ENCODE measurements around the gene SAP25. TPM values are rescaled to one million over a fixed set of nuclear protein-coding genes. Genes with fewer than 3 reads are reported as not detected.

SAP25 gene
- total RNA-seq, 1 experiment from 2014 or later: 4.4 TPM

DNA sequence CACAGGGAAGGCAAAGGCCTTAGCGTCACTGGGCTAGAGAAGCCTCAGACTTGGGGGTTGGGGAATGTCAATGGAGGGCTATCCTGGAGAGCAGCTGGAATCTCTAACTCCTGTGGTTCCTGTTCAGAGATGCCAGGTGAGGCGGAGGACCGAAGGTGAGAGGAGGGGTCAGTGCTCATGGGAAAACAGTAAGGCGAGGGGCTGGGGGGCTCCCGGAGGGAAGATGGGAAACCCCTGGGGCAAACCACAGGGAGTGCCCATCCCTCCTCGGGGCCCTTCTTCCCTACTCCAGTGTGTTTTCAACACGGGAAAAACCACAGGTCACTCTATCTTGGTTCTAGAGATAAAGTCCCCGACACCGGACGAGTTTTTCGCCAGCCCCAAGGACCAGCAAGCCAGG is 8.9 kb upstream of the SAP25 start (continued):
- TF ChIP-seq, protein P1, sequence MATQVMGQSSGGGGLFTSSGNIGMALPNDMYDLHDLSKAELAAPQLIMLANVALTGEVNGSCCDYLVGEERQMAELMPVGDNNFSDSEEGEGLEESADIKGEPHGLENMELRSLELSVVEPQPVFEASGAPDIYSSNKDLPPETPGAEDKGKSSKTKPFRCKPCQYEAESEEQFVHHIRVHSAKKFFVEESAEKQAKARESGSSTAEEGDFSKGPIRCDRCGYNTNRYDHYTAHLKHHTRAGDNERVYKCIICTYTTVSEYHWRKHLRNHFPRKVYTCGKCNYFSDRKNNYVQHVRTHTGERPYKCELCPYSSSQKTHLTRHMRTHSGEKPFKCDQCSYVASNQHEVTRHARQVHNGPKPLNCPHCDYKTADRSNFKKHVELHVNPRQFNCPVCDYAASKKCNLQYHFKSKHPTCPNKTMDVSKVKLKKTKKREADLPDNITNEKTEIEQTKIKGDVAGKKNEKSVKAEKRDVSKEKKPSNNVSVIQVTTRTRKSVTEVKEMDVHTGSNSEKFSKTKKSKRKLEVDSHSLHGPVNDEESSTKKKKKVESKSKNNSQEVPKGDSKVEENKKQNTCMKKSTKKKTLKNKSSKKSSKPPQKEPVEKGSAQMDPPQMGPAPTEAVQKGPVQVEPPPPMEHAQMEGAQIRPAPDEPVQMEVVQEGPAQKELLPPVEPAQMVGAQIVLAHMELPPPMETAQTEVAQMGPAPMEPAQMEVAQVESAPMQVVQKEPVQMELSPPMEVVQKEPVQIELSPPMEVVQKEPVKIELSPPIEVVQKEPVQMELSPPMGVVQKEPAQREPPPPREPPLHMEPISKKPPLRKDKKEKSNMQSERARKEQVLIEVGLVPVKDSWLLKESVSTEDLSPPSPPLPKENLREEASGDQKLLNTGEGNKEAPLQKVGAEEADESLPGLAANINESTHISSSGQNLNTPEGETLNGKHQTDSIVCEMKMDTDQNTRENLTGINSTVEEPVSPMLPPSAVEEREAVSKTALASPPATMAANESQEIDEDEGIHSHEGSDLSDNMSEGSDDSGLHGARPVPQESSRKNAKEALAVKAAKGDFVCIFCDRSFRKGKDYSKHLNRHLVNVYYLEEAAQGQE (IDR thresholded peaks at IDR 0.05; ENCODE audit: low read depth): no peak
- TF ChIP-seq SRF (IDR thresholded peaks at IDR 0.05; ENCODE audit: low read depth): no peak

GRCh38 chr7:100582041-100582579 is 8.4 kb upstream of the SAP25 start:
- peaks cover 8 to 9% of the 10 kb centered on the region in 2 experiments; a peak in 3 of 4 replicates for H3K36me3 ChIP-seq (ENCODE audit: control insufficient read depth in 1 of 2, insufficient read depth in 2 of 2, low read length in 2 of 2)
- ChIA-PET CTCF (no interaction called here), RAD21 (ENCODE audit: low non-redundant PET in 1 of 2, low total read pairs in 2 of 2, uncharacterized antibody in 2 of 2, unreplicated experiment in 2 of 2) (no interaction called here), POLR2A (no interaction called here)
- no peaks in the 10 kb centered on the region for H3K9me3 ChIP-seq (ENCODE audit: control insufficient read depth in 1 of 2, insufficient read depth in 1 of 2, low read depth in 1 of 2, low read length in 2 of 2)
- no peak for TF ChIP-seq YY1 (IDR thresholded peaks at IDR 0.05; ENCODE audit: extremely low read depth, insufficient replicate concordance, low read depth, low read length)
- TF ChIP-seq EZH2 (IDR thresholded peaks at IDR 0.05): no peak
- TF ChIP-seq, protein P1 (IDR thresholded peaks at IDR 0.05; ENCODE audit: low read depth): no peak
- no peak for TF ChIP-seq TCF7L2 (IDR thresholded peaks at IDR 0.05; ENCODE audit: borderline replicate concordance, extremely low read depth, insufficient read depth, insufficient read length)
- TF ChIP-seq JUND (IDR thresholded peaks at IDR 0.05): no peak
- TF ChIP-seq EZH2phosphoT487 (IDR thresholded peaks at IDR 0.05; ENCODE audit: borderline replicate concordance): no peak
- TF ChIP-seq ZNF274 (IDR thresholded peaks at IDR 0.05; ENCODE audit: low read depth, low read length): no peak
- no peak for TF ChIP-seq ATF3 (IDR thresholded peaks at IDR 0.05)
- no peak for TF ChIP-seq ZBTB33 (IDR thresholded peaks at IDR 0.05; ENCODE audit: extremely low read depth, insufficient replicate concordance, low read length)
- DNase-seq (ENCODE audit: low read depth, low spot score): no peak
- BruUV-seq (replicated peaks): no TSS peak
- H2AFZ ChIP-seq (ENCODE audit: low read depth, low read length, poor library complexity, severe bottlenecking): no peak overlapping the region
- no peak overlapping the region for H3K4me2 ChIP-seq (ENCODE audit: low read length)
- H3K9ac ChIP-seq (ENCODE audit: low read length): no peak overlapping the region
- peaks cover 2 to 21% of the 10 kb centered on the region in 2 experiments; a peak in 2 of 4 replicates for H3K4me1 ChIP-seq (ENCODE audit: control insufficient read depth in 1 of 2, insufficient read depth in 2 of 2, low read length in 2 of 2)
- no peaks in the 10 kb centered on the region for H3K9me2 ChIP-seq (ENCODE audit: insufficient read depth)
- ATAC-seq: no peak
- H3K4me3 ChIP-seq (replicated peaks in 1 of 2; ENCODE audit: low read depth in 1 of 2, low read length in 2 of 2): no peak overlapping the region
- no peak overlapping the region for H3K27ac ChIP-seq (ENCODE audit: low read depth, low read length)
- H4K20me1 ChIP-seq (ENCODE audit: insufficient read depth): no peaks in the 10 kb centered on the region
- H3K79me2 ChIP-seq (ENCODE audit: insufficient read depth, low read length): peaks cover 11% of the 10 kb centered on the region; the same call in 1 of the 2 replicates
- intact Hi-C loops (cut with micrococcal nuclease): no loop called here
- no peaks in the 10 kb centered on the region for H3K27me3 ChIP-seq (ENCODE audit: insufficient read depth, low read length)

All from HCT116 (cell line).